Activated CD8-positive, alpha-beta memory T cell treated with anti-CD3 and anti-CD28 coated beads, Interleukin-2, amount 50 U/mL, for 24 hours (primary cell): ENCODE measurements around the gene ETV3.
A peak's percentile ranks its signal among the peaks of the same experiment; 100 is the strongest.
"Not testable (repeated sequence)": the region's sequence is repeated elsewhere in the genome, so short reads cannot be mapped to it uniquely, and the experiment has no call there.

Experiments
- DNase-seq: peaks from one replicate; pipeline ENCODE4 v3.0.0-alpha.2; 2020; ENCODE audit errors: extremely low read depth

ETV3 gene

DNA sequence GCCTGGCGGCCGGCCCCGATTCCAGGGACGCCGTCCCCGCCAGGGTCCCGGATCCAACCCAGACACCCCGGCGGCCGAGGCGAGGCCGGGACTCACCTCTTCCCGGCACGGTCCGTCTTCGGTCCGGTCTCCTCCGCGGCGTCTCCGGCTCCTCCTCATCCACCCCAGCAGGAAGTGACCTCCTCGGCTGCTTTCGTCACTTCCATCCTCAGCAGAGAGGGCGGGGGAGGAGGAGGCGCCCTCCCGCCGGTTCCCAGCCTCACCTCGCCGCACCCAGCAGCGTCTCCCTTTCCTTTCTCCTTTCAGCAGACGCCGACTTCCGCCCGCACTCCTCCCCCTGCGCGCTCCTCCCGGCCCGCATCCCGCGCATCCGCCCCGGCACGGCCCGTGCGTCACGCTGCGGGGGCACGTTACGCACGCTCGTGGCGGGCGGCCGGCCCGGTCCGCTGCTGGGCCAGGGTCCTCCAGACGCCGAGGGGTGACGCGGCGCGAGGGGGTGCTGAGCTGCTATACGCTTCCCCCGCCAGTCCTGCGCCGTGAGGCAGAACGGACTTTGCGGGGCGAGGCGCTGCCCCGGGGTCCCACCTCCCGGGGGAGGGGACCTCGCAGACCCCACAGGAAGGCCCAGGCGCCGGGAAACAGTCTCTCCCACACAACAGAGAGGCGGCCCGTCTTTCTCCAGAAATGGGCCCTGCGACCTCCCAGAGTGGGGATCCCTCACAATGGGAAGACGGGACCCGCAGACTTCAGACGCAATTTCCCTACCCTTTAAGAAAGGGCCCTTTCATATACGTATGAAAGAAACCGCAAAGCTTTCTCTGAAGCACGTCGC is at the start of gene ETV3:
TSS of gene ETV3 (minus strand) at position 176 of the 832 bp plus-strand sequence. CDS start 2,043 bp downstream, outside the sequence.
- peak; percentile 66 for DNase-seq

DNA sequence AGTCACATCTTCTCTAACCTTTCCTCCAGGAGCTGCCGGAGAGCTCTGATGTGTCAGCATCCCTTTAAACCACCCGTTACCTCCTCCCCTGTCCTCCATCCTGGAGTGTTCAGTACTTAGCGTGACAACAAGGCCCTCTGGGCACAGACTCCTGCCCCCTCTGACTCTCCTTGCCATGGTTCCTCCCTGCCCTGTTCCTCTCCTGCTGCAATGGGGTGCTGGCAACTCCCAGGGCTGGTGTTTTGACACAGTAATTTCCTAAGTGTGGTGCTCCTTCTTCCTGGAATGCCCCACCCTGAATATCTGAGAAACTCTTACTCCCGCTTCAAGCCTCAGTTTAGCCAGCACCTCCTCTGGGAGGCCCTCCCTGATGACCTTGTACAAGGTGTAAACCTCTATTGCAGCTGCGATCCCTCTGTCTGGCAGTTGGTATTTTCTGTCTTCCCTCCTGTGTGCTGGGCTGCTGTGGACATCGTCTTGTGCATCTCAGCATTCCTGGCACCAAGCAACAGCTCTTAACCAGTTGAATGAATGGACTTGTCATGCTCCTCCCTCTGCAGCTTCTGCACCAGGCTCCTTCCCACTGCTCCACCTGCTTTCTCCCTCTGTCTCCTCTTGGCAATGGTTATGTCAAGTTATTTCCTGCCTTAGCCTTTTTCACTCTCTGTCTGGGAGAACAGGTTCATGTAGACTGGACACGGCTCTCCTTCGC is 48.2 kb upstream of the ETV3 start:
- DNase-seq, result no peak

DNA sequence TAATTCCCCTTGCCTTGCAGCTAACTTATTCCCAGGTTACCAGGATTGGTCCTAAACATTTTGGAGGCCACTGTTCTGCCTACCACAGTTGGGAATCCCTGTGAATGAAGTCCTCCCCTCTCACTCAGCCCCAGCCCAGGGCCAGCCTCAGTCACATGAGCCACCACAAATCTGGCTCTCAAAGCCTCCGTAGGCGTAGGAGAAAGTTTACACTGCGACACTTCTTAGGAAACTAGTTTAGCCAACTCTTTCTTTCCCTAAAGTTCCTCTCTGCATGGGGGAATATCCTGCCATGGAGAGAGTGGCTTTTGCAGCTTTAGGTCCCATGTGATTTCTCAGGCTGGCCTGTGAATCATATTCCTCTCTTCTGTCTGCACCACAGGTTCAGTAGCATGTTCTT is 45.7 kb upstream of the ETV3 start:
- no peak for DNase-seq

DNA sequence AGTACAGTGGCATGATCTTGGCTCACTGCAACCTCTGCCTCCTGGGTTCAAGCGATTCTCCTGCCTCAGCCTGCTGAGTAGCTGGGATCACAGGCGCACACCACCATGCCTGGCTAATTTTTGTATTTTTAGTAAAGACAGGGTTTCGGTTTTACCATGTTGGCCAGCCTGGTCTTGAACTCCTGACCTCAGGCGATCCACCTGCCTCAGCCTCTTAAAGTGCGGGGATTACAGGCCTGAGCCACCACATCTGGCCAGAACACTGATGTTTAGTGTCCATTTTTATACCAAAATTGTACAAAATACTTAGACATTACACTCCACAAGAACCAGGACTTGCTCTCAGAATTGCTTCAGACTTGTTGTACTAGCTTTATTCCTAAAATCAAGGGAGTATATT is 44.2 kb upstream of the ETV3 start:
- not testable (repeated sequence) for DNase-seq

DNA sequence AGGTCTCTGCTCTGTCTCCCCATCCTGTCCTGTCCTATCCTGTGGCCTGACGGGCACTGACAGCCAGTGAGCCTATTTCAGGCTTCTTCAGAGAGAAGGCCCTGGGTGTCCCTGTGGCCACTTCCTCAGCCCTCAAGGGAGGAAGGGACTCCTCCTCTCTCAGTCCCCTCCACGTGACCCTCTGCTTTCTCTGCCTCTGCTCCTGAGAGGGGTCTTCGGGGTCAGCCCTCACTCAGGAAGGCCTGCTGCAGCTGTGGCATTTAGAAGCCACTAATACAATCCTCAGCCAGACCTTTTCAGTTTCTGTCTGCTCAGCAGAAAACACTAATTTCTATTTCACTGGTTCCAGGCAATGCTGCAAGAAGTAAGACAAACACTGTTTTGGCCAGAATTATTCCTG is 43.6 kb upstream of the ETV3 start:
- no peak for DNase-seq

DNA sequence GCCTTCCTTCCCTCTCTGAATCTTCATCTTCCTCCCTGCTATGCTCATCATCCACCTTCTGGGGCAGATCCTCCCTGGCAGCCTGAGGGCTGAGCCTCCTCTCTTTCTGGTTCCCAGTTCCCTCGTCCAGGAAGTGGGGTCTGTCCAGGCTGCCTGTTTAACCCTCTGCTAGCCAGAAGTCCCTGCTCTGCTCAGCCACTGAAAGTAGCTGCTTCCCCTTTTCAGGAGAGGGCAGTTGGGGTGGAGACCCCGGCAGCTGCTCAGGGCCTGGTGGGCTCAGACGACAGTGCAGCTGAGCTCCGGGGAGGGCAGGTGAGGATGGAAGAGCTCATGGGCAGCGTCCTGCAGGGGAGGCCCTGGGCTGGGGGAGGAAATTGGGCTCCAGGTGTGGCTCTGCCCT is 43.1 kb upstream of the ETV3 start:
- no peak for DNase-seq

DNA sequence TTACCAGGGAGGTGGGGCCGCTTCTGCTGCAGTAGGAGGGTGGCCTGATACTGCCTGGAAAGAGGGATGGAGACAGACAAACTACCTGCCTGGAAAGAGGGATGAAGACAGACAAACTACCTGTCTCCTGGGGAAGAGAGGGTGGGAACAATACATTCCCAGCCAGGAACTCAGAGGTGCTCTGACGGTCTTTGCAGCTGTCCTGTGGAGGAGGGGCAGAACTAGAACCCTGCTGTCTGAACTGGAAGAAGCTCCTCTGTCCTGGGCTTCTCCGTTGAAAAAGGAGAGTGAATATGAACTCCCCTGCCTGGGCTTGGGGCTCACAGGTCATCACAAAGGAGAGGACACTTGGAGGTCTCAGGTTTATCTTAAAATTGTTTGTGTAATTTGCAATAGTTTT is 40.3 kb upstream of the ETV3 start:
- DNase-seq, result no peak

DNA sequence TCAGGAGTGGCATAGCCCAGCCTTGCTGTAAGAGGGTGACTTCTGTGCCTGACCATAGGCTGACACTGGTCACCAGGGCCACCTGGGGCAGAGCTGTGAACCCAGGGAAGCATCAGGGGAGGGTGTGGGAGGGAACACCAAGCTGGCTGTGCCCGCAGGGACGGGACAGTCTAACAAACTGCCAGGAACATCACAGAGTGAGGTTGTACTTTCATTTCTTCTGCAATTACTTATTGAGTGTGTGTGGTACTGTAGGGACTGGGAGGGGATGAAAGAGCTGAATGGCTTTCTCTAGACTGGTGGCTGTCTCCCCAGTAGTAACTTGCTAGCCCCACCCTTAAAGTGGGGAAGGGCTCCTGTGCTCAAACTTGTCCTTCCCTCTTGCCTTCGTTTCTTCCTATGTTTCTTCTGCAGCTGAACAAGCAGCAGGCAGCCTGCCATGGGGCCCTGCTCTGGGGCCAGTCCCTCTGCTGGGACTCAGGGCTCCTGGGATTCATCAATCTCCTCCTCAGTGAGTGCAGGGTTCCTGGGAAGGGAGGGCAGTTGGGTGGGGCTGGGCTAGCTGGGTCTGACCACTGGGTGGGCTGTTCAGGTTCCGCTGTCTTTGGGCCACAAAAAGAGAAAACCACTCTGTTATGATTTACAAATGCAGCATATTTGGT is 39.7 kb upstream of the ETV3 start:
- no peak for DNase-seq

DNA sequence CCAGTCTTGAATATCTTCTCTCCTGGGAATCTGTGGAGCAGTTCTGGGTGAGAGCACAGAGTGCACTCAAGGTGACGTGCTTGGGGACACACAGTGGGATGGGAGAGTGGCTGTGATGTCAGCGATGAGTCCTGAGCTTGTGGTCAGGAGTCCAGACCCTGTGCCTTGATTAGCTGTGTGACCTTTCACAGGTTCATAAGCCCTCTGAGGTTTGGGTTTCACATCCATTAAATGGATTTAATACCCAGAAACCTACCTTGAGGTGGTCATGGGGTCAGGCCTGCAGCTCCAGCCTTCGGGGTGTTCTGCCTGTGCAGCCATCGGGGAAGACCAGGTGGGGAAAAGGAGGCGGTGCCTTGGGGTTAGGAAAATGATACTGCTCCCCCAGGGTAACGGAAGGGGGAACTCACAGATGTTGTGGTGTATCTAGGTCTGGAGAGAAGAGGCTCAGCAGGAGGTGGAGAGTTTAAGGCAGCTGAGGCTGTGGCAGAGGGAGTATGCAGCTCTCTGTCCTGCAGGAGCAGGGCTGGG is 38.5 kb upstream of the ETV3 start:
- no peak for DNase-seq

DNA sequence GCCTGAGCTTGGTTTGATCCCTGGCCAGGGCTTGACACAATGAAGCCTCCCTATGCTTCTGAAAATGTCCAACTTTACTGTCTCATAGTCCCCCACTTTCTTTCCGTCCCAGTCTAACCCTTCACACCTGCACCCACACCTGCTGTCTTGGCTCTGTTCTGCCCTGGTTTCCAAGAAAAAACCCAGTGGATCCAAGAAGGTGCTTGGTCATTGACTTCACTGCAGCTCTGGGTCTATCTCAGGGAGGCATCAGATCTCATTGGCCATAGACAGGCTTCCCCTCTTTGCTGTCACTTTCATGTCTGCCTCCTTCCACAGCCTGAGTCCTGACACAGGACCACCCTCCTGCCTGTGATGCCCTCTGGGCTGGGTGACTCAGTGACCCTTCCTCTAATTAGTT is 37.8 kb upstream of the ETV3 start:
- DNase-seq, result no peak

DNA sequence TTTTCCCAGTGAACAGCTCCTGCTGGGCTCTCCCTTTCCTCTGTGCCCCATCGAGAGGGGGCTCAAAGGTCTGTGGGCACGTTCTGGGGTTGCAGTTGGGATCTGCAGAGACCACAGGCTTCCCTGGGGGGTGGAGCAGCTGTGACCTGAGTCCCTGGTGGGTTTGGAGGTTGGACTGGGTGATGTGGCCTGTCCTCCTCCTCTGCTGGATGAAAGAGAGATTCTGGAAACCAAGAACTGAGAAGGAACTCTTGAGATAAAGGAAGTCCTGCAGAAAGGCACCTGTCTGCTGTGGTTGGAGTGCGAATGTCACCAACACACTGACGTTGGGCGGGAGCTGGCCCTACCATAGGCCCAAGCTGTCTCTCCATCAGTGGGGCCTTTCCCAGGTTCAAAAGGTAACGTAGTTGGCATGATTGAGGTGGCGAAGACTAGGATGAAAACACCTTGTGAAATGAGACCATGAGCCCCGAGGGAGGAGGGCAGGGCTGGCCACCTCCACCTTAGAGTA is 35.8 kb upstream of the ETV3 start:
- DNase-seq, result no peak

DNA sequence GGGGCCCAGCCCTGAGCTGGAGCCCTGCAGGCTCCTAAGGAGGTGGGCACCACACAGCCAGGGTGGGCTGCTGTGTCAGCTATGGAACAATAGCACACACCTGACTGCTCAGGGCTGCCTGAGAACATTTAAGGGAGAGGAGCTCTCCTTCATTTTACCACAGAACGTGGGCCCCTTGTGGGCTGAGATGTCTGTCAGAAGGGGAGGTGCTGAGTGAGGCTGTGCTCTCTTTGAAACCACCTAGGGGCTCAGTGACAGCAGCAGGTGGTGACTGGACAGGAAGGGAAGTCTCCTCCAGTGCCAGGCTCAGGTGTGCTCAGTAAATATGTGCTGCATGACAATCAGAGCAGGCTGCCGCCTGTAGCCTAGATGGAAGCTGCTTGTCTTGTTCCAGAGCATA is 35.0 kb upstream of the ETV3 start:
- DNase-seq, result not testable (repeated sequence)

DNA sequence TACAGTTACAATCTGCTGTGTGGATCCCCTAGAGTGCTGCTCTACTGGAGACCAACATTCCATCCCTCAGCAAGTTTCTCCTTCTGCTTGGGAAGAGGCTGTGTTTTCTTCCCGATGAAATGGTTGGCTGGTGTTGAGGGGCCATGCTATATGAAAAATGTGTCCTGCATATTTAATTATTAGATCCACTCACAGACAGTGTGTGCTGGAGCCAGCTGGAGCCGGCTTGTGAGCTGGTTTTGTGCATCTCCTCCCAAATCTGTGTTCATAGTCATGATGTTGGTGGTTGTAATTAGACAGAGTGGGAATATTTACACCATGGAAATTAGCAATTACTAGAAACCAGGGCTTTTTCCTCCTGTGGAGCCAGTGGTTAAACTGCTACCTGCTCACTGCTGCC is 34.4 kb upstream of the ETV3 start:
- DNase-seq, result not testable (repeated sequence)

DNA sequence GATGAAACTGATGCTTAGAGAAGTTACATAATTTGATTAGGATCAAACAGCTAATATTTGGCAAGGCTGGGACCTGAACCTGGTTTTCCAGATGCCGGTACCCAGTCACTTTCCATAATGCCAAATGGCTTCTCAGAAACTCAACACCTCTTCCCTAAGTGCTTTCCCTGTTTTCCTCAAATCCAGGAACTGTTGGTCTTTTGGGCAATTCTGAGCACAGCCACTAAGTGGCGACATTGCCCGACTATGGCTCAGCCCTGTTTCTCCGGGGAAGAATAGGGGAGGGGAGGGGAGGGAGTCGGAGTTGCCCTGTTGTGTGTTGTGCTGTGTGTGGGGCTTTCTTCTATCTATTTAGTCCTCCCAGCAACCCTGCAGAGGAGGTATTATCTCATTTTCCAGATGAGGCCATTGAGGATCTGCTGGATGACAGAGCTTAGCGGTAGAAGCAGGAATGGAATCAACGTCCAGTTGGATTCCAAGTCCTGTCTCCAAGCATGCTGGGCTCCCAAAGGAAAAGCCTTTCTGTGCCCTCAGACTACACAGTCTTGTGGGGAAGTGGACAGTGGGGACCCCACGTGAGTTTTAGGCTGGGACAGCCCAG is 33.8 kb upstream of the ETV3 start:
- not testable (repeated sequence) for DNase-seq

DNA sequence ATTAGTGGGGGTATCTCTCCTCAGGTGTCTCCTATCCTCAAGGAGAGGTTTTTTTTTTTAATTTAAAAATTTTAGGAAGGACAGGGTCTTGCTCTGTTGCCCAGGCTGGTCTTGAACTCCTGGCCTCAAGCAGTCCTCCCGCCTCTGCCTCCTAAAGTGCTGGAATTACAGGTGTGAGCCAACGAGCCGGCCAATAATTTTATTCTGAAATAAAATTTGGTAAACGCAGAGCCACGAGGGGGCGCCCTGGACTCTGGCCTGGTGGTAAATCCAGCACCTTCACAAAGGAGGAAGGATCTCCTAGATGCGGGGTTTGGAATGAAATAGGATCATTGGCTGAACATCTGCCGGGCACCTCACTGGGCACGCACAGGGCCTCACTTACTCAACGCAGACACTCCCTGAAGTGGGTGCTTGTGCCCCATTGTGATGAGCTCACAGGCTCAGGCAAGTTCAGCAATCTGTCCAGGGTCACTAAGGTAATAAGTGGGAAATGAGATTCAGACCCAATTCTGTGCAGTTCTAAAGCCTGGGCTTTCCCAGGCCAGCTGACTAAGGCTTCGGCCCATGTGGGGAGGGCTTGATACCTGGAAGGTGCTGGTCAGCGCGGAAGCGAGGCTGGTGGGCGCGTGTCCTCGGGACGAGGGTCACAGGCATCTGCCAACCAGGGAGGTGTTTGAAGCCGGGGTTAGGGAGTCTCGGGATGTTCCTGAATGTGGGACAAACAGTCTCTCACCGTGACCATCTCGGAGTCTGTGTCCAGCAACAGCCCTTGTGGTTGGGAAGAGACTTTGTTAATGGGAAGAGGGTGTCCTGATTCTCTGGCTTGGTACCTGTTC is 32.7 kb upstream of the ETV3 start:
- DNase-seq, result no peak

DNA sequence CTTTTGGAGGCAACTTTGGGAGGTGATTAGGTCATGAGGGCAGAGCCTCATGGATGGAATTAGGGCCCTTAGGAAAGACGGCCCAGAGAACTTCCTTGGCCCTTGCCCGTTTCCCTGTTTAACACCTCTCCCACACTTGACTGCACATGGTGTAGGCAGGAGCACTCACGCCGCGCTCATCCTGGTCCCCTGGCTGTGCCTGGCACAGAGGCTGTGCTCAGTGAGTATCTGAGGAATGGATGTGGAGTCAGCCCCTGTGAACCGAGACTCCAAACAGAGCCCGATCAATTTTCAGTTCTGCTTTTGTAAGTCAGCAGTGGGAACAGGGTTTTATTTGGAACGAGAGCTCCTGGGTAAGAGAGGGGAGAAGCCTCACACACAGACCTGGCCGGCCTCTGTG is 29.8 kb upstream of the ETV3 start:
- DNase-seq, result no peak

DNA sequence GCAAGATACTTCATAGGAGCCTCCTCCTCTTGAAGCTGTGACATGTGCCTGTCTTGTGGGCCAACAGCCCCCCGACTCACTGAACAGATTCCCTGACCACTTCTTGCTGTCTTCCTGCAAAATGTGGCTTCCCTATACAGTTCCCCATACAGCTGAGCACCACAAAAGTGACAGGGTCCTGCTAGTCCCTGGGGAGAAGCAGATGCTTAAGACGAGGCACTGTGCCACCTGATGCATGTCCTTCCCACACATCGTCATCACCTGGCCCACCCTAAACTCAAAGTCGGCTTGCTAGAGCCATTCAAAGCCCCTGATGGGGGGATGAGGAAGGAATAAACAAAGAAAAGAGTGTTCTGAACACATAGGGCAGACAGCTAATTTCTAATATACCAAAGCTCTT is 29.2 kb upstream of the ETV3 start:
- no peak for DNase-seq

DNA sequence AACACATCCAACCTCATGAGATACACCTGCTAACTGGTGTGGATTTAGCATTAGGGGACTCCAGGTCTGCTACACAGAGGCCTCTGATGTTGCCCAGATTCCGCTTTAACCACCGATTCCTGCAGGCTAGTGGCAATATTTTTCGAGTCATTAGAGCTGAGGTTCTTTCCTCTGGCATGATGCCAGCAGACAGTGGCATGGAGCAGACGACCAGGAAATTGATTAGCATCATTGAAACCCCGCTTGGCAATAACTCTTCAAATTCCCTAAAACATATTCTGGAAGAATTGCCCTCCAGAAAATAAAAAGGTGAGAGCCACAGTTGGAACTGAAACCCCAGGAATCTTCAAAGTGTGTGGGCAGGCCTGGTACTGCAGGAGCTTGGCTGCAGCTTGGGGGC is 28.4 kb upstream of the ETV3 start:
- DNase-seq, result no peak

DNA sequence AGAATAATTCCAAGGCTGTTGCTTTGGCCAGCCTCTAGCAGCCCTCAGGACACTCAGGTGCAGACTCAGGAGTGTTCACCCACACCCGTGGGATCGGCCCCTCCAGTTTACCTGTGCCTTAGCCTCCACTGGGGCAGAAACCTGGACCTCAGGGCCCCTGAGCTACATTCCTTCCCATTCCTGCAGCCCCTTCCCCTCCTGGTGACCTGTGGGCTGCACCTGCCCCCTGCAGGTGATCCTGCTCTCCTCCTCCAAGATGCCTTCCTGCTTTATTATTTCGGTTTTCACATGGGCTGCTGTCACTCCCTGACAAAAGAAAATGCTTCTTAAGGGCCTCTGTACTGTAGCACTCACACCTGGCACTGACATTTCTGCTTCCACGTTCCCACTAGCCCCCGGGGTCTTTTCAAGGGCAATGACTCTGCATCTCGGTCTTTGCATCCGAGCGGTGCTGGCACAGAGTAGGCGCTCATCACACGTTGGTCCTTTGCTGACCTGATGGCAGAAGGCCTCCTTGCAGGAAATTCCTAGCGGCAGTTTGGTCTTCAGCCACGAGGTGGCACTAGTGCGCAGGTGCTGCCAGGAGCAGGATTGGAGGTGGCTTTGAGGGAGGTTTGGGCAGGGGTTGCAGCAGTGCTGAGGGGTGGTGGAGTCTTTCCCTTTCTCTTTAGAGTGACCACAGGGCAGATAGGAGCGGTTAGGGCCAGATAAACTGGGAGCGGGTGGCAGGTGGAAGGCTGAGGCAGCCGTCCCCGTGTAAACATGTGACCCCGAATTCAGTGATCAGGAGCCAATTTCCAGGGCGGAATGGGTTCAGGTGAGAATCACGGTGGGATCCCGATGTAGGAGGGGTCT is 25.3 kb upstream of the ETV3 start:
- DNase-seq, result peak; percentile 40

DNA sequence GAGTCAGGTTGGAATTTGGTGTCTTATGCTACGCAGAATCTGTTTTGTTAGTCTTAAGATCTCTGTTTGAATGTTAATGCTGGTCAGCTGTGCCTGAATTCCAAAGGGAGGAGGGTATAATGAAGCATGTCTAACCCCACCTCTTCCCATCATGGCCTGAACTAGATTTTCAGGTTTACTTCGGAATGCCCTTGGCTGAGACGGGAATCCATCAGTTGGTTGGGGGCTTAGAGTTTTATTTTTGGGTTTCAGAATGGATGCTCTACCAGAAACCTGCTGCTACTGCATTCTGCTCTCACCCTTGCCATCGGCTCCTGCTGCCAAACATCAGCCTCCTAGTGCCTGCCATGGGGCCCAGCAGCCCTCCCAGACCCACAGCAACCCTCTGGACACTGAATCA is 24.1 kb upstream of the ETV3 start:
- DNase-seq, result no peak
